Epithelial cell of esophagus (primary cell): ENCODE data around the gene ADRA2B.

Experiments
- DNase-seq: peaks from one replicate; pipeline ENCODE4 v3.0.0; 2010; ENCODE audit warnings: low read depth
- H3K4me3 ChIP-seq: 2 replicates; pipeline ENCODE4 v1.5.1; 2011; ENCODE audit warnings: mild to moderate bottlenecking, low read length, control low read depth
- CTCF ChIP-seq: IDR thresholded peaks from 2 replicates; pipeline ENCODE4 v1.5.1; 2011; ENCODE audit warnings: low read depth, mild to moderate bottlenecking, low read length, control low read depth, inconsistent platforms; ENCODE audit not compliant: insufficient read depth; ENCODE audit errors: missing control alignments

ADRA2B gene

GRCh38 chr2:96131813-96132745 is 15.7 kb upstream of the ADRA2B start:
- H3K4me3 ChIP-seq = no peak overlapping the region
- DNase-seq = no peak

GRCh38 chr2:96131152-96131812 is 14.9 kb upstream of the ADRA2B start:
- DNase-seq = no peak
- TF ChIP-seq CTCF = no peak
- H3K4me3 ChIP-seq = no peak overlapping the region

More at GRCh38 chr2:96131813-96132745, 15.7 kb upstream of the ADRA2B start:
- TF ChIP-seq CTCF = no peak

GRCh38 chr2:96130483-96130882 is 14.1 kb upstream of the ADRA2B start:
- no peak for TF ChIP-seq CTCF
- no peak overlapping the region for H3K4me3 ChIP-seq
- DNase-seq = no peak

- no peak for DNase-seq
- TF ChIP-seq CTCF = no peak
- H3K4me3 ChIP-seq = no peak overlapping the region
Observed at GRCh38 chr2:96129528-96130120, 13.3 kb upstream of the ADRA2B start.

GRCh38 chr2:96128456-96128855 is 12.1 kb upstream of the ADRA2B start:
- no peak for TF ChIP-seq CTCF
- H3K4me3 ChIP-seq = no peak overlapping the region
- DNase-seq = no peak

- TF ChIP-seq CTCF = no peak
- H3K4me3 ChIP-seq = no peak overlapping the region
- DNase-seq = no peak
Observed at GRCh38 chr2:96124406-96125265, 8.3 kb upstream of the ADRA2B start.
